Ammon's horn (tissue), 1 donor: Measurements from ENCODE around the gene CLASP1.
A peak's percentile ranks its signal among the peaks of the same experiment; 100 is the strongest.
"Not testable (repeated sequence)": the region's sequence is repeated elsewhere in the genome, so short reads cannot be mapped to it uniquely, and the experiment has no call there.

Source experiments
- DNase-seq: peaks from one replicate; pipeline ENCODE4 v3.0.0-alpha.2; 2016; ENCODE audit warnings: low spot score

CLASP1 gene

DNA sequence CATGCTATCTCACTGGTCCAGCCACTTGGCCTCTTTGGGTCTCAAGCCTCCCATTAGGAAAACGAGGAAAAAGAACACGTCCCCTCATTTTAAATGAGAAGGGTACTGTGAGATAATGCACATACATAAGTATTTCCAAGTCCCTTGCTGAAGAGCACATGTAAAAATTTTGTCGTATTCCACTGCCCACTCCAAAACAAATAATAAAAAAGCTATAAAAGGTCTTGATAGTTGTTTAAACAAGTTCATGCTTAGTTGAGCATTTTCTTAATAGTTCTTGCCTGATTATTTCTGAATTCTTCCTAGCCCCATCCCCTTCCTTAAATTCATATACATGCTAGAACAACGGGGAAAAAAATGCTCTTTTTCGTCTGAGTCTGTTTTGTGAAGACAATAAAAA is 228.8 kb downstream of the CLASP1 start:
- DNase-seq = no peak

DNA sequence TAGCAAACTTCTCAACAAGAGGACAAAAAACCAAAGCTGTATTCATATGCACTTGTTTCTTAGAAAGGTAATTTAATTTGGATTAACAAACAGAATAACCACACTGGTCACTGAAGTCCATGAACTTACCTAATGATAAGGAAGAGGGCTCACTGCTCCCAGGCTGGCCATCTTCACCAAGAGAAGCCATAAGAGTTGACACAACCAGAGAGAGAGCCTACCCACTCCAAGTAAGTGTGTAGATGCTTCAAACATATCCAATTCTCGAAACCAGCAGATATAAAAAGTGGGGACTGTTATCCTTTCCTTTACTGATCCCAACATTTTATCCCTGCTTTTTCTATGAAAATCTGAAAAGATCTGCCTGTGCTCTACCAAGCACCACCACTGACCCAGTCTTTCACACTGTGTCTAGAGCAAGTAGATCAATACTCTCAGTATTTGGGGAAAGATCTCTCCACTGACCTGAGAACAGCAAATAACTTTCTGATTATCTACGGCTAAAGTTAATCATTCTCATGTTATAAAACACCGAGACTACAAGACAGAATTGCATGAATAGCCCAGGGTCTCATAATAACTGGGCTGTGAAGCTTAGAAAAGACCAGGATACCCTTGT is 230.1 kb downstream of the CLASP1 start:
- DNase-seq = no peak

DNA sequence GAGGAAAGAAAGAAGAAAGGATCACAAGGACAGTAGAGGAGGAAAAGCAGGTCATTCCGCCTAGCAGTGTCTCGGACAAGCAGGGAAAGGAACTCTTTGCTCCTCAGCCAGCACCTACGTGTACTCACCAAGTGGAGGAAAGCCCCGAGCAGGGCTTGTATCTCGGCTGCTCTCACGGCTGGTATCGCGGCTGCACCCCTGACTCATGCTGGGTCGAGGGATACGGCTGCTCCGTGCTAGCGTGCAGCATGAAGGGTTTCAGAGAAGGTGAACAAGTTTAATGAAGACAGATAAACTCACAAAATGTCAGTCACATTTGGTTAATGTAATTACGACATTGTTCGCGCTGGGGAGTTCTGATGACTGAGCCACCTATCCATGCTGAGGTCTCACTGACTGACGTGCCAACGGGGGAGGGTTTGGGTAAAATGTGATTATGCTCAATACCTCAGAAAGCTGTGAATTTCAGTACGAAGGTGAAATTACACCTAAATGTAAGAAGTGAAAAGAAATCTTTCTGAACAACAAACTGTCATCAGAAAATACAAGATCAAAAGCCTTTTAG is 230.7 kb downstream of the CLASP1 start:
- no peak for DNase-seq

DNA sequence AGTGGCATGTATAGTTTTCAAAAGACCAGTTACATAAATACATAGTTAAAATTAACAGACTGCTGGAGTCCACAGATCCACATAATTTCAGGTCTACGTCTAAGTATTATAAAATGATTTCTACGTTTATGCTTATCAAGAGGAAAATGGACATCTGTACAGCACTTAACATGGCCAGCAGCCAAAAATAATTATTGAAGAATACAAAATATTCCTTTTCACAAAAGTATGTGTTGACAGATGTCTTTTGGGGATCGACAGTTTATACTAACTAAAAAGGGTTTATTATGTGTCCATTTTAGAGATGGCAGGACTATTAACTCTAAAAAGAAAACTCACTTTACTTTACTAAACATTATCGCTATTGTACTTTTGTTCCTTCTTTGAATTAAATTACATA is 231.4 kb downstream of the CLASP1 start:
- DNase-seq = no peak

DNA sequence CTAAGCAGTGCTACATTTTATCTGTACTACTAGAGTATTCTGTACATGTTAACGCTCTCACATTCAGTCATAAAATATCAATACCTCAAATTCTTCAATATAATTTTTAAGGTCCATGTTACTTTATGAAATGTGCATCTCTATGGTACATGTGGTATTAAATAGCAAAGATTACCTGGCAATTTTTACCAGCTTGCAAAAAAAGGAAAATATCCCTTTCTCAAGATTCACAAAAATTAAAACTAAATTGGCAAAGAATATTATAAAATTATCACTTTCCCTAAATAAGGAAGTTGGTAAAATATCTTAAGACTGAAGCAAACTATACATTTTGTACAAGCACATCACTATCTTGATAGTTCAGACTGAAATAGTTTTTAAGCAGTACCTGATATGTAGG is 233.5 kb downstream of the CLASP1 start:
- no peak for DNase-seq

DNA sequence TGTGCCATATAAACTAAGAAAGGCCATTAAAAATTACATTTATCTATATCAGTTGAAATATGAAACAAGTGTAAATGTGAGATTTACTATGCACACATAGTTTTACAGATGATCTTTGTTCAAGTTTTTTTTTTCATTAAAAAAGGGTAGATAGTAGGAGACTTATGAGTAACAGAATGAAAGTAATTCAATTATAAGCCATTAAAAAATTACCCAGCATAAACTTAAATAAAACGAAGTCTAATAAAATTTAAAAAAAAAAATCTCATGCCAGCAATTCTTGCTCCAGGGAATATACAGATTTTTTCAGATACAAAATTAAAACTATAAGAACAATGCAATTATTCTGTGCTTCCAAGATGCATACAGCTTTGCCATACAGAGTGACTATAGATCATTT is 236.9 kb downstream of the CLASP1 start:
- no peak for DNase-seq

DNA sequence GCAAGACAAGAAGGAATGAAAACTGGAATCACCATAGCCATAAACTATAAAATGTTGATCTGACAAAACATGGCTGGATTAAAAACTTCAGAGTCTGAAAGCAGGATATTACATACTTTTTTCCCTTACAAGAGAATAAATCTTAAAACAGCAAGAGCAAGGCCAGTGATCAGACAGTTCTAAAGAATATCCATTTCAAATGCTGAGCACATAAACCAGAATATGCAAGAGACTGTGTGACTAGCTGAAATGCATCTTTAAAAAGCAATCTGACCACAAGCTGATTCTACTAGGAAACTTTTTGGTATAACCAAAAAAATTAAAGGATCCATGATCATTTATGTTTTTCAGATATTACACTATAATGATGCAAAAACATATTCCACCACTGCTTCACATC is 239.3 kb downstream of the CLASP1 start:
- no peak for DNase-seq

DNA sequence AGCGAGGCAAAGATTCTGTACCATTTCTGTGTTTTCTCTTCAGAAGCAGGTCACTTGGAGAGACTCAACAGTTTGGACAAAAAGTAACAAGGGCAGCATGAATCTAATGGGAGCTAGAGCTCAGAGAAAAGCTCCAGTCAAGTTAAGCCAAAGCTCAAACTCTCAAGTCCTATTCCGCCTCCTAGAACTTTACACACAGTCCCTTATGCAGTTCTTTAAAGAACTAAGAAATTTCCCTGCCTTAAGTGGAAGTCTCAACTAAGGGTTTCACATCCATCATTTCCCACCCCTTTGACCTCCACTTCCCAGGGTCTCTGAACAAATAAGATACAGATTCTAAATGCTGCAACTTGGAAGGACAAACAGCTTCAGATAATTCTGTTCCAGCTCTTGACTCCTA is 239.9 kb downstream of the CLASP1 start:
- DNase-seq = peak; percentile 34

DNA sequence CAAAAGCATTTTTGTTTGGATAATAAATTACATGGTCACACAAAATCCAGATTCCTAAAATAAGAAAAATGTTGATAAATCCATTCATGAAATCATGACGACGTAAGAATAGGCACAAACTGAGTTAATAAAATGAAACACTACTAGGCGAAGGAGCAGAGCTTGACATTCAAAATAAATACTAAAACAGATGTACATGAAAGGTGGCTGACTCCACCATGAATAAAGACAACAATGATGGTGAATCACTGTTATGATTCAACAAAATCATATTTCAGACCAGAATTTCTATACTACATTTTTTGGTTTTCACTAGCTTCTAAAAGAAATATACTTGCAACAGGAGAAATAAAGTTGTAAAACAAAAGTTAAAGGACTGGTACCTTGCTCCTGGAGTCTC is 240.6 kb downstream of the CLASP1 start:
- no peak for DNase-seq

DNA sequence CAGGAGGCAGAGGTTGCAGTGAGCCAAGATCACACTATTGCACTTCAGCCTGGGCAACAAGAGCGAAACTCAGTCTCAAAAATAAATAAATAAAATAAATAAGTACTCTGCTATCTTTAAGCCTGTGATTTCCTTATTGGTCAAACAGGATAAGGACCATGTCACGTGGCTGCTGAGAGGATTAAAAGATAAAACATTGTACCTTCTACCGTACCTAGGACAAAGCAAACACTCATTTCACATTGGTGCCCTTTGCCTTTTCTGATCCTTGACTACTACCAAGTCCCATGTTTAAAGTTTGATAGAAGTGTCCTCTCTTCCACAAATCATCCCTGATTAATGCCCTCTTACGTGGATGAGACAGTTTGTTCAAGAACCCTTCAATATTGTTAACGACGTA is 244.0 kb downstream of the CLASP1 start:
- DNase-seq = no peak

DNA sequence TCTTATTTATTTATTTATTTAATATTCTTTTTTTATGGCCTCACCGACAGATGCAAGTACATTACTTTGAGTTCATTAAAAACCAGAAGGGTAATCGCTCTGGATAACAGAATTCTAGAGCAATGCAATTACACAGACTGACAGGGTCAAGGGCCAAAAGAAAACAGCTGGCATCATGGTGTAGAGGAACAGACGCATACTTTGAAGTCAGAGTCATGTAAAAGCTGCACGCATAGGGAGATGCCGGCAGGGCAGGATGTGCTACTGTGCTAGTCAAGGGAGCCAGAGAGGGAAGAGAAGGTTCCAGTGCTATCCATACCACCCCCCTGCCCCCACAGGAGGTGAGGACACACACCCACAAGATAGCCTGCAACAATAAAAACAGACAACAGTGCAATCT is 249.1 kb downstream of the CLASP1 start:
- DNase-seq = no peak

DNA sequence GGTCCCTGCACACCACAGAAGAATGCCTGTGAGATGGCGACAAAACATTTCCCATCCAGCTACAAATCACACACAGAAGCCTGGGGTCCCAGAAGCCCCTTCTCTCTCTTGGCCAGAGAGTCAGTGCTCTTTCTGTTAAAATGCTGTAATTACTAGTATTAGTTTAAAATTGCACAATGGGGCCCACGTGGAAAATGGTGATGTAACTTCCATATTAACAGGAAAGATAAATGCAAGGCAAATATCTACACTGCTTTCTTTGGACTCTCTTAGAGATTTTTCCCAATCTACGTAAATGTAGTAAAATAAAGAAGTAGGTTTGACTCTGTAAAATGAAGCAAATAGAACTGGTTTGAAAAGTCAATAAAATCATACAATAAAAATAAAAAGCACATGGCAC is 250.4 kb downstream of the CLASP1 start:
- DNase-seq = no peak

DNA sequence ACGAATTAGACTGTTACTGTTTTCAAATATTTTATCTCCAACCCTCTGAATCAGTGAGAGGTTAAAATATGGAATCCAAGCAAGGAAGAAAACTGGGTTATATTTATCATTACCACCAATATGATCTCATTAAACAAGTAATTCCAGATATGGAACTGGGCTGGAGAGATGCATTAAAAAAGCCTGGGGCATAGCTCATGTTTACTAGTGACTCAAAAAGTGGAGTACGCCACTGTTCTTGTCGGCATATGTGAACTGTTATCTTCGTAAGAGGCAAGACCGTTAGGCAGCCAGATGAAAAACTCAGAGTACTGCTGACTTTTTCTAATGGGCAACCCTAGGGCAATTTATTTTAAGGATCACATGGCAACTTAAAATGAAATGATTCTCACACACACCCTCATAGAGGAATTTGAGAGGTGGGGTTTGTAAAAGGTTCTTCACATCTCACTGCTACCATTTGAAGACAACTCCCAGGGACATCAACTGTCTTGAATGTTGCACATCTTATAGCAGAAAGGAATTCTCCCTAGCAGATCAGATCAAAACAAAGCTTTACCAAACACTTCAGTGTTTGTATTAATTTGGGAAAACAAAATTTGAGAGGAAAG is 259.1 kb downstream of the CLASP1 start:
- no peak for DNase-seq

DNA sequence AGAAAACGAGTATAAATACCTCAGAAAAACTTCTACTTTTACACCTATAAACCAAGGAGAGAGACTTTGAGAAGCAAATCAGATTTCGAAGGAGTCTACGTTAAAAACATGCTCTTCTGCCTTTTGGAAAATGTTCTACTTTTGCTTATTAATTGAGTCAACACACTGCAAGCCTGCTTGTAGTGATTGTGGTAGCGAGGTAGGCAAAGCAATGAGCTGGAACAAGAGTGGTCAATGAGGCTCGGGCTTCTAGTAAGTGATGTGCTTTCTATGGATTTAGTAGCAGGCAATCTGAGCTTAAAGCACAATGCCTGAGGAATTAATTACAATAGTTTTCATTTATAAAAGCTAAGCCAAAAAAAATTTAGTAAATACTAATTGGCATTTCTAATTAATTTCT is 260.9 kb downstream of the CLASP1 start:
- DNase-seq = no peak

DNA sequence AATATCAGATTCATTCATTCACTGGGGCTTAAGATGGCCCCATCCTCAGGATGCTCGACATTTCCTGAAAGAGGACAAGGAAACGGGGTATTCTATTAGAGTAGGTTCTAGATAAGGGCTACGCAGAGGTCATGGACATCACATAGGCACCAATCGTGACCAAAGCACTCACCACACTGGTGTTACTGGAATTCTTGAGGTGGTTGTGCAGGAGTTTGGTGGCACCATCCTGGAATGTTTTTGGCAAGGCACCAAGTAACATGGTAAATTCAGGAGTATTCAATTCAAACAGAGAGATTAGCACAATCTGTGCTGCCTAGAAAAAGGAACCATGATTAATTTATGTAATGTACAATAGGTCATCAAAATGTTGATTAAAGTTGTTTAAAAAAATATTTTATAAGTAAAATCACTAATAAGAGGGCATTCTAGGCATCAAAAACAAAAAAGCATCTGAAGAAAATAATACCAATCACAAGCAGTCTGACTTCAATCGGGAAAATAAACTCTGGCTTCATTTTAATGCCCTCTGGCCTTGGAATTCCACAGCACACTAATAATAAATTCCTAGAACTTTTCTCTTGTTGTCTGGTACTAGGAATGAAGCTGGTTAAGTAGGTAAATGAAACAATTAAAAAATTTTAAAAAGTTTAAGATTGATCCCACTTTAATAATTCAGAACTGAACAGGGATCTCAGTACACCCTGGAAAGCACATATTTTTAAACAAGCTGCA is 261.5 kb downstream of the CLASP1 start:
- no peak for DNase-seq

DNA sequence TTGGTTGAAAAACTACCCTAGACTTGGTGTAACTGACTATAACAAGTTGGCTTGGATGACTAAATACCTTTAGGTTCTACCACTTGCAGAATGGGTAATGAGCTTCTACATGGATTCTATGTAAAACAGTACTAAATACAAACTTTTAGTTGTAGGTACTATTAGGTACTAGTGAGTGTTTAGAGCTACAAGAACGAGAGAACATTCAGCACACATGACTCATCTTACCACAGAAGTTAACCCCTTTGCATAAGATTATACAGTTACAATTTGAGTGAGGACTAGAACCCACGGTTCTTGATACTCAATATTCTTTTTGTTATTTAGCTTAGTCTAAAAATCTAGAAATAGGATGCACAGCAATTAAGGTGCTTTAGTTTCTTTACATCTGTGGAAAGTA is 262.6 kb downstream of the CLASP1 start:
- no peak for DNase-seq

DNA sequence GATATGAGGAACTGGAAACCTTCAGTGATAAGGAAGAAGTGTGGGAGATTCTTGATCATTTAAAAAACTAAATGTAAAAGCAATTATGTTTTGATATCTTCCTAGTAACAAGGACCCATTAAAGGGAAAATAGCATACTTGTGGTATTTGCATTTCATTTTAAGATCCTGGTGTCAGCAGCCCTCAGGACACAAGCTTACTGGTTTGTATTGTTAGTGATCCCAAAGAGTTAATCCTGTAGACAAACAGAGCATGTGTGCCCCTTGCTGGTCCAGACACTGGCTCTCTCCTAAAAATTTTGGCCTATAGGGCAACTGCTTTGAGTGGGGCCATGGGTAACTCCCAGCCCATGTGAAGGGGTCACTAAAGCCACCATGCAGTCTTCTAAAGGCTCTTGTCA is 263.2 kb downstream of the CLASP1 start:
- no peak for DNase-seq

DNA sequence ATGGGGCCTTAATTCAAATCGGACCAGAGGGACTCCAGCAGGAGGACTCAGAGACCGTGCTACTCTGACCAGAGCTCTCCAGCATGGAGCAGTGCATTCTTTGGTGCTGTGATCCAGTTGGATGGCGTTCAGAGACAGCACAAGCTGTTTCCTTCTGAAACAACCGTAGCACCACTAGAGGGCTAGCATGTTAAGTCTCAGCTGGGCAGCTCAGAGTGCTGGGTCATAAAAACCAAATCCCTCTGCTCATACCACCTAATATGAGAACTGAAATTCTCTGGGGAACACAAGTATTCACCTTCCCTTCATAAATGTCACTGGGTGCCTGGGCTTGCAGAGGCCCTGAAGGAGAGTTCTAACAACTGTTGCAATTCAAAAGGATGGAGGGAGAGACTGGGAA is 266.5 kb downstream of the CLASP1 start:
- DNase-seq = peak; percentile 80

DNA sequence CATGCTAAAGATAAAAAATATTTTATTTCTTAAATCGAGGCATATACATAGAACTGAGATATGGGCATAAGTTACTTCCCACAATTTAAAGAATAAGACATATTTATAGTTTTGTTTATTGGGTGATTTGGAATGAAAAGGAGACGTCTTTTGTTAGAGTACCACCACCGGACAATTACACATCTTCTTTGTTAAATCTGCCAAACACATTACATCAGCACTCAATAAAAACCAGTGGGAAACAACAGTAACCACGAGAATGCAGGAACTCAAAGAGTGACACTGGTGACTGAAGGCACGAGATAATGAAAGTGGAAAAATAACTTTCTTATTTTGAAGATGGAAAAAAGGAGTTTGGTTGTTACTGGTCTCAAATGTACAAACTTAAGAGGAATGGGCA is 271.6 kb downstream of the CLASP1 start:
- DNase-seq = peak; percentile 50

DNA sequence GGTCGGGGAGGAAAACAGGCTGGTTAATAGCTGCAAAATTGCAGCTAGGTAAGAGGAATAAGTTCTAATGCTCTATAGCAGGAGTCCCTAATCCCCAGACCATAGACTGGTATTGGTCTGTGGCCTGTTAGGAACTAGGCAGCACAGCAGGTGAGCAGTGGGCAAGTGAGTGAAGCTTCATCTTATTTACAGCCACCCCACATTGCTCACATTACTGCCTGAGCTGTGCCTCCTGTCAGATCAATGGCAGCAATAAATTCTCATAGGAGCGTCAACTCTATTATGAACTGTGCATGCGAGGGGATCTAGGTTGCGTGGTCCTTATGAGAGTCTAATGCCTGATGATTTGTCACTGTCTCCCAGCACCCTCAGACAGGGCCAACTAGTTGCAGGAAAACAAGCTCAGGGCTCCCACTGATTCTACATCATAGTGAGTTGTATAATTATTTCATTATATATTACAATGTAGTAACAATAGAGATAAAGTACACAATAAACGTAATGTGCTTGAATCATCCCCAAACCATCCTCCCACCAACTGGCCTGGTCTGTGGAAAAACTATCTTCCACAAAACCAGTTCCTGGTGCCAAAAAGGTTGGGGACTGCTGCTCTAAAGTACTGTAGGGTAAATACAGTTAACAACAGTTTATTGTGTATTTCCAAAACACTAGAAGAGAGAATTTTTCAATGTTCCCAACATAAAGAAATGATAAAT is 272.6 kb downstream of the CLASP1 start:
- DNase-seq = no peak

DNA sequence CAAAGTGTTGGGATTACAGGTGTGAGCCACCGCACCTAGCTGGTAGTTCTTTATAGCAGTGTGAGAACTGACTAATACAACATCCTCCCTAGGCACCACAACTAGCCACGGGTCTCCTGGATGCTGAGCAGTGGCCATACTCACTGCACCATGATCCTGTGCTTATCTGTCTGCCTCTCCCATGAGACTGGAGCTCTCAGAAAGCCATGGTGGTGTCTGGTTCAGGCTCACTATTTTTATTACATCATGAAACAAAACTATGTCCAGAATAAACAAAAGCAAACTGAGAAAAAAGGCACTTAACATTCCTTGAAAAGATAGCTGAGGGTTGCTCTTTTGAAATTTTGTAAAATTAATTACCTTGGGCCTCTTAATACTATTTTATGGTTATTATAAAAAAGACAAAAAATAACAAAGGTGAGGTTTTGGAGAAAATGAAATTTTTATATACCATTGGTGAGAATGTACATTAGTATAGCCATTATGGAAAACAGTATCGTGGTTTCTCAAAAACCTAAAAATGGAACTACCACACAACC is 273.6 kb downstream of the CLASP1 start:
- no peak for DNase-seq

DNA sequence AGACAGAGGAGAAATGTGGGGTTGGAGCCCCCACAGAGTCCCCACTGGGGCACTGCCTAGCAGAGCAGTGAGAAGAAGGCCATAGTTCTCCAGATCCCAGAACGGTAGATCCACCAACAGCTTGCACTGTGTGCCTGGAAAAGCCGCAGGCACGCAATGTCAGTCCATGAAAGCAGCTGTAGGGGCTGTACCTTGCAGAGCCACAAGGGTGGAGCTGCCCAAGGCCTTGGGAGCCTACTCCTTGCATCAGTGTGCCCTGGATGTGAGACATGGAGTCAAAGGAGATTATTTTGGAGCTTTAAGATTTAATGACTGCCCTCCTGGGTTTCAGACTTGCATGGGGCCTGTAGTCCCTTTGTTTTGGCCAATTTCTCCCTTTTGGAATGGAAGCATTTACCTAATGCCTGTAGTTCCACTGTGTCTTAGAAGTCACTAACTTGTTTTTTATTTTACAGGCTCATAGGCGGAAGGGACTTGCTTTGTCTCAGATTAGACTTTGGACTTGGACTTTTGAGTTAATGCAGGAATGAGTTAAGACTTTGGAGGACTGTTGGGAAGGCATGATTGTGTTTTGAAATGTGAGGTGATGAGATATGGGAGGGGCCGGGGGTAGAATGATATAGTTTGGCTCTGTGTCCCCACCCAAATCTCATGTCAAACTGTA is 274.7 kb downstream of the CLASP1 start:
- not testable (repeated sequence) for DNase-seq
